Aorta (tissue), 5 donors: ENCODE results near the gene THAP5. TPM values are rescaled to one million over a fixed set of nuclear protein-coding genes. Genes with fewer than 3 reads are reported as not detected.
A peak's percentile ranks its signal among the peaks of the same experiment; 100 is the strongest.

ENCODE experiments used
- ATAC-seq: fragments of 200-7000 bp; cut with Tn5 transposase; one replicate; pipeline ENCODE4 v1.9.1; 2022; ENCODE audit warnings: moderate library complexity; ENCODE audit not compliant: low FRiP score
- DNase-seq, 2 donors: peaks; one replicate each; pipeline ENCODE4 v3.0.0-alpha.2; 2020
- H3K27ac ChIP-seq, 2 donors: one replicate each; pipeline ENCODE4 v1.5.1; 2013; ENCODE audit warnings: low read length in 2 of 2, mild to moderate bottlenecking in 2 of 2, moderate library complexity in 2 of 2, control low read depth in 1 of 2, inconsistent platforms in 1 of 2, low read depth in 1 of 2
- H3K27me3 ChIP-seq, 2 donors: one replicate each; pipeline ENCODE4 v1.6.1; 2013; ENCODE audit warnings: control low read depth in 1 of 2, low read length in 1 of 2, mild to moderate bottlenecking in 1 of 2, moderate library complexity in 1 of 2; ENCODE audit not compliant: insufficient read depth in 2 of 2, control insufficient read depth in 1 of 2
- H3K36me3 ChIP-seq, 2 donors: one replicate each; pipeline ENCODE4 v1.6.1; 2013; ENCODE audit warnings: control low read depth in 1 of 2, low read length in 1 of 2, mild to moderate bottlenecking in 1 of 2; ENCODE audit not compliant: insufficient read depth in 2 of 2, control insufficient read depth in 1 of 2
- H3K4me1 ChIP-seq, 2 donors: one replicate each; pipeline ENCODE4 v1.6.1; 2013; ENCODE audit warnings: low read length in 2 of 2, control low read depth in 1 of 2, mild to moderate bottlenecking in 1 of 2, moderate library complexity in 1 of 2; ENCODE audit not compliant: insufficient read depth in 2 of 2, control insufficient read depth in 1 of 2
- H3K4me3 ChIP-seq, 2 donors: one replicate each; pipeline ENCODE4 v1.5.1; 2013; ENCODE audit warnings: low read length in 2 of 2, control low read depth in 1 of 2, mild to moderate bottlenecking in 1 of 2
- H3K9me3 ChIP-seq: one replicate; pipeline ENCODE4 v1.6.1; 2013; ENCODE audit warnings: mild to moderate bottlenecking, low read length; ENCODE audit not compliant: control insufficient read depth
- WGBS, 2 donors: extraction: QIAGEN DNeasy Blood & Tissue Kit; methylation state at CpG; one replicate each; pipeline ENCODE4 v1.1.7; 2013; 5-methylcytosine and 5-hydroxymethylcytosine counted together
- intact Hi-C, 2 donors: fragments of 100-400 bp; cut with DNase I; formaldehyde crosslinking; loops; one replicate each; pipeline versions ENCODE4 v1.14.2 to v1.15.0; 2022
- polyA plus RNA-seq, 2 donors: library from polyadenylated mRNA; stranded (reverse); fragments of 200-250 nt; gene quantifications; one replicate each; pipeline ENCODE4 v1.2.3, GENCODE V29; 2013
- total RNA-seq, 2 donors: library from RNA; stranded (reverse); fragmentation: NEBNext Ultra II Directional; extraction: Animal tissue kit (Norgen Biotek cat#: 25700); gene quantifications; one replicate each; pipeline ENCODE4 v1.2.1, GENCODE V29; 2021
- donor health status: healthy with polysubstance abuse.
- donor health status: Bipolar disorder and iron deficiency.
- donor health status: DM: no; HTN: no; CAD: no.
- donor health status: DM: no; HTN: no; CAD: no.
- donor health status: DM: yes; HTN: yes; CAD: no.

The THAP5 gene
- total and polyA plus RNA-seq, 4 donors: 13.0 to 27.4 (median 20.2) TPM

GRCh38 chr7:108575156-108575555 is 5.7 kb upstream of the THAP5 start:
- intact Hi-C loops: no loop called here
- ATAC-seq (no peak), DNase-seq (no peak)
- peaks cover 0 to 6% of the 10 kb centered on the region in 2 donors for H3K4me1 ChIP-seq
- 87 to 90% methylated on average over 2 of the region's 2 CpGs for WGBS, 2 donors
- peaks cover 5% of the 10 kb centered on the region for H3K9me3 ChIP-seq
- no peak overlapping the region for H3K27ac ChIP-seq
- H3K36me3 ChIP-seq: peaks cover 3 to 6% of the 10 kb centered on the region in 2 donors
- no peaks in the 10 kb centered on the region for H3K27me3 ChIP-seq
- no peak overlapping the region for H3K4me3 ChIP-seq

- Histone ChIP-seq H3K27ac (no peak overlapping the region), H3K9me3 (no peaks in the 10 kb centered on the region), H3K36me3 (peaks cover 0 to 3% of the 10 kb centered on the region in 2 donors), H3K27me3 (no peaks in the 10 kb centered on the region), H3K4me1 (peaks cover 0 to 6% of the 10 kb centered on the region in 2 donors), H3K4me3 (no peak overlapping the region)
- WGBS, 2 donors: 95 to 98% methylated on average over 2 of the region's 2 CpGs
- ATAC-seq (no peak), DNase-seq (no peak)
- intact Hi-C loops: no loop called here
Measured at GRCh38 chr7:108572480-108572879, 3.0 kb upstream of the THAP5 start.

GRCh38 chr7:108570146-108570755 is 745 bp upstream of the THAP5 start:
- H3K27ac ChIP-seq: peak overlapping the region; percentile 23 to 86
- H3K36me3 ChIP-seq: peaks cover 0 to 3% of the 10 kb centered on the region in 2 donors
- H3K27me3 ChIP-seq: no peaks in the 10 kb centered on the region
- intact Hi-C loops: no loop called here
- peak overlapping the region; percentile 45 to 62 for H3K4me3 ChIP-seq
- H3K9me3 ChIP-seq: no peaks in the 10 kb centered on the region
- peak; percentile 34 for ATAC-seq
- peaks cover 0 to 3% of the 10 kb centered on the region in 2 donors for H3K4me1 ChIP-seq
- peak in 1 of 2 donors; percentile 61 for DNase-seq
- WGBS, 2 donors: 0 to 1% methylated on average over 36 of the region's 36 CpGs

GRCh38 chr7:108568801-108569380 is 615 bp downstream of the THAP5 start:
- intact Hi-C loops: loop anchor here (1.0 kb wide), 1 partner anchor 43 kb away; the partner anchor contains the start of gene PNPLA8 (in 2 of the 2)
- Histone ChIP-seq H3K27me3 (no peaks in the 10 kb centered on the region), H3K4me3 (peak overlapping the region; percentile 61 to 67), H3K9me3 (no peaks in the 10 kb centered on the region), H3K36me3 (peaks cover 0 to 3% of the 10 kb centered on the region in 2 donors), H3K4me1 (no peaks in the 10 kb centered on the region), H3K27ac (peak overlapping the region; percentile 93 to 97)
- no peak for DNase-seq
- no peak for ATAC-seq
- WGBS, 2 donors: 12 to 13% methylated on average over 24 of the region's 24 CpGs

- Histone ChIP-seq H3K9me3 (peaks cover 2% of the 10 kb centered on the region), H3K4me3 (no peak overlapping the region), H3K27me3 (no peaks in the 10 kb centered on the region), H3K4me1 (no peaks in the 10 kb centered on the region), H3K36me3 (no peaks in the 10 kb centered on the region), H3K27ac (no peak overlapping the region)
- ATAC-seq: no peak
- intact Hi-C loops: no loop called here
- DNase-seq: no peak
Measured at GRCh38 chr7:108565987-108566386, 3.5 kb downstream of the THAP5 start.

- WGBS, 2 donors: 77 to 80% methylated on average over 4 of the region's 4 CpGs
- ATAC-seq (no peak), DNase-seq (no peak)
- Histone ChIP-seq H3K27me3 (no peaks in the 10 kb centered on the region), H3K4me1 (no peaks in the 10 kb centered on the region), H3K27ac (no peak overlapping the region), H3K36me3 (no peaks in the 10 kb centered on the region), H3K9me3 (peaks cover 8% of the 10 kb centered on the region), H3K4me3 (no peak overlapping the region)
- intact Hi-C loops: no loop called here
Measured at GRCh38 chr7:108561047-108561619, 8.4 kb downstream of the THAP5 start.

- Histone ChIP-seq H3K9me3 (peaks cover 8% of the 10 kb centered on the region), H3K4me3 (no peak overlapping the region), H3K4me1 (no peaks in the 10 kb centered on the region), H3K36me3 (no peaks in the 10 kb centered on the region), H3K27me3 (no peaks in the 10 kb centered on the region), H3K27ac (no peak overlapping the region)
- DNase-seq (no peak), ATAC-seq (no peak)
- intact Hi-C loops: no loop called here
- 80 to 85% methylated on average over 4 of the region's 4 CpGs for WGBS, 2 donors
Measured at GRCh38 chr7:108559253-108559652, 10.3 kb downstream of the THAP5 start.

- 96 to 98% methylated on average over 1 of the region's 1 CpG for WGBS, 2 donors
- Histone ChIP-seq H3K4me3 (no peak overlapping the region), H3K9me3 (peaks cover 8% of the 10 kb centered on the region), H3K27me3 (no peaks in the 10 kb centered on the region), H3K27ac (no peak overlapping the region), H3K36me3 (no peaks in the 10 kb centered on the region), H3K4me1 (no peaks in the 10 kb centered on the region)
- ATAC-seq: no peak
- intact Hi-C loops: no loop called here
- DNase-seq: no peak
Measured at GRCh38 chr7:108557617-108558016, 11.9 kb downstream of the THAP5 start.

- peaks cover 8% of the 10 kb centered on the region for H3K9me3 ChIP-seq
- DNase-seq: no peak
- H3K4me3 ChIP-seq: no peak overlapping the region
- no peaks in the 10 kb centered on the region for H3K27me3 ChIP-seq
- no peaks in the 10 kb centered on the region for H3K4me1 ChIP-seq
- WGBS, 2 donors: 93 to 95% methylated on average over 3 of the region's 3 CpGs
- ATAC-seq: no peak
- intact Hi-C loops: no loop called here
- H3K36me3 ChIP-seq: no peaks in the 10 kb centered on the region
- H3K27ac ChIP-seq: no peak overlapping the region
Measured at GRCh38 chr7:108557191-108557590, 12.3 kb downstream of the THAP5 start.
